ENCODE results near the gene CBLN2.
A peak's percentile ranks its signal among the peaks of the same experiment; 100 is the strongest.

Gene CBLN2

DNA sequence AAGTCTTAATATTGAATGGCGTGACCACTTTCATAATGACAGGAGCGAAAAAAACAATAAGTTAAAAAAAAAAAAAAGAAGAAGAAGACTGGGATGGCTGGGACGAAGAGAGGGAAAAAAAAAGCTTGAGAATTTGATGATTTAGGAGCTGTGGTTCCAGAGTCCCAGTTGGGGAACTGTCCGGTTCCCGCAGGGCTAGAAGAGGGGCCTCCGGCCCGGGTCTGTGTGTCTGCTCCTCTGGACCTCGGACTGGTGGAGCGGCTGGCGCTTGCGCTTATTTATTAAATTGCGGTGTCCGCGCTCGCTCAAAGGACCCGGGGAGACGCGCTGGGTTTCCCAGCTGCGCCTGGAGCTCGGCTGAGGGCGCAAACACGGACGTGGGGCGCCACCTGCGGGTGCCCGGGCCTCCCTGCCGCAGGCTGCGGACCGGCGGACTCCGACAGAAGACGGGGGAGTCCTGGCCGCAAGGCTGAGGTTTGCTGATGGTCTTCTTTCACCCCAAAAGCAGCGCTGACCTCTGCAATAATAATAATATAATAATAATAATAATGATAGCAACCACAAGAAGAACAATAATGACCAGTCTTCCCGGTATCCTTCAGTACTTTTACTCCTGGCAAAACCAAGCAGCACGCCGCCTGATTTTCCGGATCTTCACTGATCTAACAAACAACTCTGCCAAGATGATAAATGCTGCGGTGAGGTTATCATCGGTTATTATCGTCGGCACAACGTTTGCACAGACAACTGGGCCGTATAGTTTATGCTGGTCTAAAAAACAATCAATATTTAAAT is at the start of gene CBLN2:
CBLN2 (minus strand) TSS at position 251 of the 795 bp plus-strand sequence. CDS start 2,182 bp downstream, outside the sequence.
- Histone ChIP-seq H3K4me3 (ENCODE audit: low read length) (peak within 1 kb of the TSS; percentile 59), H3K9me3 (ENCODE audit: control insufficient read depth, low read length) (no peaks in the 10 kb centered on the region), H3K27me3 (replicated peaks; ENCODE audit: control insufficient read depth, insufficient read depth, low read length) (peaks cover 51% of the 10 kb centered on the region), H3K36me3 (ENCODE audit: control insufficient read depth, insufficient read depth, low read length, severe bottlenecking) (no peaks in the 10 kb centered on the region), H3K4me1 (ENCODE audit: control insufficient read depth, insufficient read depth, low read length) (peaks cover 7% of the 10 kb centered on the region), H3K9ac (ENCODE audit: low read length) (no peak within 1 kb of the TSS)
- peak; percentile 86 for DNase-seq (ENCODE audit: low read depth)

- H3K36me3 ChIP-seq (ENCODE audit: control insufficient read depth, insufficient read depth, low read length, severe bottlenecking) = no peaks in the 10 kb centered on the region
- no peak for DNase-seq (ENCODE audit: low read depth)
- H3K9me3 ChIP-seq (ENCODE audit: control insufficient read depth, low read length) = peaks cover 3% of the 10 kb centered on the region
- H3K9ac ChIP-seq (ENCODE audit: low read length) = no peak overlapping the region
- H3K4me1 ChIP-seq (ENCODE audit: control insufficient read depth, insufficient read depth, low read length) = no peaks in the 10 kb centered on the region
- H3K27me3 ChIP-seq (replicated peaks; ENCODE audit: control insufficient read depth, insufficient read depth, low read length) = no peaks in the 10 kb centered on the region
- no peak overlapping the region for H3K4me3 ChIP-seq (ENCODE audit: low read length)
Measured at GRCh38 chr18:72588360-72588759, 44.2 kb upstream of the CBLN2 start.

GRCh38 chr18:72584787-72585186 is 40.6 kb upstream of the CBLN2 start:
- H3K4me3 ChIP-seq (ENCODE audit: low read length) = no peak overlapping the region
- H3K4me1 ChIP-seq (ENCODE audit: control insufficient read depth, insufficient read depth, low read length) = no peaks in the 10 kb centered on the region
- no peaks in the 10 kb centered on the region for H3K36me3 ChIP-seq (ENCODE audit: control insufficient read depth, insufficient read depth, low read length, severe bottlenecking)
- DNase-seq (ENCODE audit: low read depth) = no peak
- H3K27me3 ChIP-seq (replicated peaks; ENCODE audit: control insufficient read depth, insufficient read depth, low read length) = no peaks in the 10 kb centered on the region
- no peak overlapping the region for H3K9ac ChIP-seq (ENCODE audit: low read length)
- peaks cover 3% of the 10 kb centered on the region for H3K9me3 ChIP-seq (ENCODE audit: control insufficient read depth, low read length)

GRCh38 chr18:72581976-72582375 is 37.8 kb upstream of the CBLN2 start:
- Histone ChIP-seq H3K36me3 (ENCODE audit: control insufficient read depth, insufficient read depth, low read length, severe bottlenecking) (no peaks in the 10 kb centered on the region), H3K4me3 (ENCODE audit: low read length) (no peak overlapping the region), H3K4me1 (ENCODE audit: control insufficient read depth, insufficient read depth, low read length) (no peaks in the 10 kb centered on the region), H3K9me3 (ENCODE audit: control insufficient read depth, low read length) (peaks cover 3% of the 10 kb centered on the region), H3K27me3 (replicated peaks; ENCODE audit: control insufficient read depth, insufficient read depth, low read length) (no peaks in the 10 kb centered on the region), H3K9ac (ENCODE audit: low read length) (no peak overlapping the region)
- DNase-seq (ENCODE audit: low read depth) = no peak

GRCh38 chr18:72572896-72573295 is 28.8 kb upstream of the CBLN2 start:
- no peak for DNase-seq (ENCODE audit: low read depth)
- Histone ChIP-seq H3K36me3 (ENCODE audit: control insufficient read depth, insufficient read depth, low read length, severe bottlenecking) (no peaks in the 10 kb centered on the region), H3K27me3 (replicated peaks; ENCODE audit: control insufficient read depth, insufficient read depth, low read length) (no peaks in the 10 kb centered on the region), H3K9ac (ENCODE audit: low read length) (no peak overlapping the region), H3K9me3 (ENCODE audit: control insufficient read depth, low read length) (no peaks in the 10 kb centered on the region), H3K4me1 (ENCODE audit: control insufficient read depth, insufficient read depth, low read length) (no peaks in the 10 kb centered on the region), H3K4me3 (ENCODE audit: low read length) (no peak overlapping the region)

DNA sequence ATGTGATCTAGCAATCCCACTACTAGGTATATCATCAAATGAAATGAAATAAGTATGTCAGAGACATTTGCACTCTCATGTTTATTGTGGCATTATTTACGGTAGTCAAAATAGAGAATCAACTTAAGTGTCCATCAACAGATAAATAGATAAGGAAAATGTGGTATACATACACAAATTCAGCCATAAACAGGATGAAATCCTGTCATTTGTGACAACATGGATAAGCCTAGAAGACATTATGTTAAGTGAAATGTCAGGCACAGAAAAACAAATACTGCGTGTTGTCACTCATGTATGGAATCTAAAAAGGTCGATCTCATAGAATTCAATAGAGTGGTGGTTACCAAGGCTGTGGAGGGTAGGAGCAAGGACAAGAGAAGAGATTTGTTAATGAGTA is 22.1 kb upstream of the CBLN2 start:
- Histone ChIP-seq H3K36me3 (ENCODE audit: control insufficient read depth, insufficient read depth, low read length, severe bottlenecking) (no peaks in the 10 kb centered on the region), H3K4me3 (ENCODE audit: low read length) (no peak overlapping the region), H3K9me3 (ENCODE audit: control insufficient read depth, low read length) (no peaks in the 10 kb centered on the region), H3K27me3 (replicated peaks; ENCODE audit: control insufficient read depth, insufficient read depth, low read length) (no peaks in the 10 kb centered on the region), H3K9ac (ENCODE audit: low read length) (no peak overlapping the region), H3K4me1 (ENCODE audit: control insufficient read depth, insufficient read depth, low read length) (no peaks in the 10 kb centered on the region)
- no peak for DNase-seq (ENCODE audit: low read depth)

DNA sequence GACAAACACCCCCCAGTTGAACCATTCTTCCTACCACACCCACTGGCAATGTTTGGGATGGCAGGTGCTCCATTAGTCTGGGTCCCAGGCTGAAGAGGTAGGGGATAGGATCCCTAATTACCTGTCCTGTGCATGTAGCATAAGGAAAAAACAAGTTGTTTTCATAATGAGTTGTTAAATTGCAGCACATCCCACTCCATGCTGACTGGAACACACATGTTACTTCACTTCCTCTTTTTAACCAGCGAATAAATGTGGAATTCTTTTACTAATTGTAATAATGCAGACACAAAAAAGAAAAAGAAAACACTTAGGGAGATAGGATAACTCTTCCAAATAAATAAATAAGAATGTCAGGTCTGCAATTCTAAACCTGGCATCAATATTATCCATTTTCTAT is 11.8 kb upstream of the CBLN2 start:
- no peak for DNase-seq (ENCODE audit: low read depth)
- H3K36me3 ChIP-seq (ENCODE audit: control insufficient read depth, insufficient read depth, low read length, severe bottlenecking) = no peaks in the 10 kb centered on the region
- no peak overlapping the region for H3K4me3 ChIP-seq (ENCODE audit: low read length)
- no peak overlapping the region for H3K9ac ChIP-seq (ENCODE audit: low read length)
- H3K9me3 ChIP-seq (ENCODE audit: control insufficient read depth, low read length) = no peaks in the 10 kb centered on the region
- H3K27me3 ChIP-seq (replicated peaks; ENCODE audit: control insufficient read depth, insufficient read depth, low read length) = no peaks in the 10 kb centered on the region
- H3K4me1 ChIP-seq (ENCODE audit: control insufficient read depth, insufficient read depth, low read length) = peaks cover 9% of the 10 kb centered on the region

- peak; percentile 0 for DNase-seq (ENCODE audit: low read depth)
- H3K36me3 ChIP-seq (ENCODE audit: control insufficient read depth, insufficient read depth, low read length, severe bottlenecking) = no peaks in the 10 kb centered on the region
Measured at GRCh38 chr18:72555101-72555500, 11.0 kb upstream of the CBLN2 start.

GRCh38 chr18:72543357-72544055 is 636 bp downstream of the CBLN2 start:
- H3K9ac ChIP-seq (ENCODE audit: low read length) = no peak overlapping the region
- H3K4me1 ChIP-seq (ENCODE audit: control insufficient read depth, insufficient read depth, low read length) = peaks cover 7% of the 10 kb centered on the region
- peak overlapping the region; percentile 59 for H3K4me3 ChIP-seq (ENCODE audit: low read length)
- H3K9me3 ChIP-seq (ENCODE audit: control insufficient read depth, low read length) = no peaks in the 10 kb centered on the region
- H3K36me3 ChIP-seq (ENCODE audit: control insufficient read depth, insufficient read depth, low read length, severe bottlenecking) = no peaks in the 10 kb centered on the region
- DNase-seq (ENCODE audit: low read depth) = peak; percentile 10
- peaks cover 55% of the 10 kb centered on the region for H3K27me3 ChIP-seq (replicated peaks; ENCODE audit: control insufficient read depth, insufficient read depth, low read length)

More at GRCh38 chr18:72555101-72555500, 11.0 kb upstream of the CBLN2 start:
- no peak overlapping the region for H3K4me3 ChIP-seq (ENCODE audit: low read length)
- no peaks in the 10 kb centered on the region for H3K27me3 ChIP-seq (replicated peaks; ENCODE audit: control insufficient read depth, insufficient read depth, low read length)
- peaks cover 9% of the 10 kb centered on the region for H3K4me1 ChIP-seq (ENCODE audit: control insufficient read depth, insufficient read depth, low read length)
- no peak overlapping the region for H3K9ac ChIP-seq (ENCODE audit: low read length)
- no peaks in the 10 kb centered on the region for H3K9me3 ChIP-seq (ENCODE audit: control insufficient read depth, low read length)

DNA sequence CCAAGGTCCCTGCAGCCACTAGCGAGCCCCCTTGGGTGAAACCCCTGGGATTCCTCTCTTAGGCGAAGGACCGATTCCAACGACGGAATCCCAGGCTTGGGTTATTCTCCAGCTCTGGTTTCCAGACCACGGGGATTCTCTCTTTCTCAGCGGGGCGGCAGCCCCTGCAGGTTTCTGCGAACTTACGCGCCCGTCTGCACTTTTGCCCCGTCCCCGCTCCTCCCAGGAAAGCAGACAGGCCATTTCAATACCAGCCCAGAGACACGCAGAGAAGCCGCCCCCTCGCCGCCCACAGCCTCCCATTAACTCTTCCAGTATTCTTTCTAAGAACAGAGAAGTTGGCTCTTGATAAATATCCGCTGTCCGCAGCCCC is 1.2 kb downstream of the CBLN2 start:
- H3K4me1 ChIP-seq (ENCODE audit: control insufficient read depth, insufficient read depth, low read length) = peaks cover 7% of the 10 kb centered on the region
- H3K9ac ChIP-seq (ENCODE audit: low read length) = no peak overlapping the region
- H3K27me3 ChIP-seq (replicated peaks; ENCODE audit: control insufficient read depth, insufficient read depth, low read length) = peaks cover 58% of the 10 kb centered on the region
- no peaks in the 10 kb centered on the region for H3K36me3 ChIP-seq (ENCODE audit: control insufficient read depth, insufficient read depth, low read length, severe bottlenecking)
- no peaks in the 10 kb centered on the region for H3K9me3 ChIP-seq (ENCODE audit: control insufficient read depth, low read length)
- peak; percentile 10 for DNase-seq (ENCODE audit: low read depth)
- peak overlapping the region; percentile 59 for H3K4me3 ChIP-seq (ENCODE audit: low read length)

GRCh38 chr18:72542342-72542741 is 1.8 kb downstream of the CBLN2 start:
- Histone ChIP-seq H3K36me3 (ENCODE audit: control insufficient read depth, insufficient read depth, low read length, severe bottlenecking) (no peaks in the 10 kb centered on the region), H3K9ac (ENCODE audit: low read length) (no peak overlapping the region), H3K27me3 (replicated peaks; ENCODE audit: control insufficient read depth, insufficient read depth, low read length) (peaks cover 61% of the 10 kb centered on the region), H3K4me3 (ENCODE audit: low read length) (no peak overlapping the region), H3K4me1 (ENCODE audit: control insufficient read depth, insufficient read depth, low read length) (peaks cover 7% of the 10 kb centered on the region), H3K9me3 (ENCODE audit: control insufficient read depth, low read length) (no peaks in the 10 kb centered on the region)
- peak; percentile 2 for DNase-seq (ENCODE audit: low read depth)

Data from adipocyte (in vitro differentiated cells).